Stimulated activated CD4-positive, alpha-beta T cell treated with anti-CD3 and anti-CD28 coated beads, Interleukin-12 subunit alpha, Interleukin-12 subunit beta, amount 100 ng/mL, for 48 hours (primary cell): Measurements from ENCODE around the gene AKR1A1.
"Not testable (repeated sequence)": the region's sequence is repeated elsewhere in the genome, so short reads cannot be mapped to it uniquely, and the experiment has no call there.

Experiments used
- DNase-seq, 3 donors: peaks; one replicate each; pipeline ENCODE4 v3.0.0-alpha.2; 2020; ENCODE audit warnings: low read depth in 2 of 3, low spot score in 1 of 3

The AKR1A1 gene

DNA sequence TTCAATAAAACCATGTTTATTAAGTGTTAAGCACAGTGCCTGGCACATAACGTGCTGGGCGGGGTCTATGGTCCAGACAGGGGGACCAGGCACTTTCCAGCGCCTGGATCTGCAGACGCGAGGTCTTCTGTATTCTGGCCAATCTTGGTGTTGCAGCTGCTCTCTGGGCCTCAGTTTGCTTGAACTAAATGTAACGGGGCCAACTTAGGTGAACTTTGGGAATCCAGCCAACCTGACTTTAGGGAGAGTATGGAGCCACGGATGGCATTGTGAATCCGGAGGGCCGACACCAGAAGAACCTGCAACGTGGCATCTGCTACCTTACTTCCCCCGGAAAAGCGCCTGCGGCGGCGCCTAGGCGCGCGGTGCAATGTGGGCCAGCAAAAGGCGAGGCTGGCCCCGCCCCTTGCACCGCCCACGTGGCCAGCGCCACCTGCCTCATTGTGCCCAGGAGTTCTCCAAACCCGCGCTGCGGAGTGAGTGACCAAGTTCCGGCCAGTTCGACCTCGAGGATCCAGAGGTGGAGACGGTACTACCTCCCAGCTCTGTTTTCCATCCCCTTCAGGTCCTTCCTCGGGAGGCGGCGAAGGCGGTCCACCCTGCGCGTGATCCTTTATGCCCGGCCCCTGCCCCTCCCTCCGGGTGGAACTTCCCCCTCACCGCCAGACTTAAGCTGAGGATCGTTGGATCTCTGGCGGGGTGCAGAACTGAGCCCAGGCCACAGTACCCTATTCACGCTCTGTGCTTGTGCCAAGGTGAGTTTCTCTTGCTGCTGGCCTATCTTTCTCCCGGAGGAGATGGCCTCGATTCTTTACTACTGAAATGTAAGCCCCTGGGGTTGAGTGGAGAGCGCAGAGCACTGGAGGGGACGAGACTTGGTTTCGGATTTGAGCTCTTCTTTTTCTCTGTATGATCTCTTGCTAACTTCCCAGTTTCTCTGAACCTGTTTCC, at the start of gene AKR1A1:
Gene AKR1A1, plus strand, starts transcription at position 426 of the 951 bp plus-strand sequence. CDS start 10,969 bp downstream, outside the sequence.
- DNase-seq: peak; percentile 76 to 87 (median 76)

GRCh38 chr1:45501505-45501859, 49.1 kb upstream of the AKR1A1 start:
- no peak for DNase-seq

DNA sequence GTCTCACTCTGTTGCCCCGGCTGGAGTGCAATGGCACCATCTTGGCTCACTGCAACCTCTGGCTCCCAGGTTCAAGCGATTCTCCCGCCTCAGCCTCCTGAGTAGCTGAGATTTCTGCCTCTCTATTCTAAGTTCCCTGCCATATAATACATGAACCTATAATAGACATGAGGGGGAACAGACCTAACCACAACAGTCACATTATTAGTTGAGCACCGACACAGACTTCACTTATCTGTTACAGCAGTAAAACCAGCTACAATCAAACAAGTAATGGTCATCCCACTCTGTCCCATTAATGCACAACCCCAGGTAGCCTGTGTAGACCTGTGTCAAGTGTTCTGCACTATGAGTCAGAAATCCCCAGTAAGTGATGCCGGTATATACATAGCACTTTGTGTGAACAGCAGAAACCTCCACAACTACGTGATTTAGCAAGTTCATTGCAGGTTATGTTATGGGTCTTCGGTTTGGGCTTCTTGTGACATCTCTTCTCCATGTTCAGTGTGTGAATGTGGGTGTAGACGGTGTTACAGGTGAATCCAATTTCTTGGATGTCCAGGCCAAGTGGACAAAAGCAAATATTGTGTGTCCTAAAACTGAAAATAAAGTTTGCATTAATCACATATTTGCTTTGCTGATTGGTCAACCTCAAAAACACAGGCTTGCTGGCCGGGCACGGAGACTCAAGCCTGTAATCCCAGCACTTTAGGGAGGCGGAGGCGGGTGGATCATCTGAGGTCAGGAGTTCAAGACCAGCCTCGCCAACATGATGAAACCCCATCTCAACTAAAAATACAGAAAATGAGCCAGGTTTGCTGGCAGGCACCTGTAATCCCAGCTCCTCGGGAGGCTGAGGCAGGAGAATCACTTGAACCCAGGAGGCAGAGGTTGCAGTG, 46.9 kb upstream of the AKR1A1 start:
- DNase-seq: no peak

GRCh38 chr1:45507195-45507594, 43.4 kb upstream of the AKR1A1 start:
- no peak for DNase-seq

DNA sequence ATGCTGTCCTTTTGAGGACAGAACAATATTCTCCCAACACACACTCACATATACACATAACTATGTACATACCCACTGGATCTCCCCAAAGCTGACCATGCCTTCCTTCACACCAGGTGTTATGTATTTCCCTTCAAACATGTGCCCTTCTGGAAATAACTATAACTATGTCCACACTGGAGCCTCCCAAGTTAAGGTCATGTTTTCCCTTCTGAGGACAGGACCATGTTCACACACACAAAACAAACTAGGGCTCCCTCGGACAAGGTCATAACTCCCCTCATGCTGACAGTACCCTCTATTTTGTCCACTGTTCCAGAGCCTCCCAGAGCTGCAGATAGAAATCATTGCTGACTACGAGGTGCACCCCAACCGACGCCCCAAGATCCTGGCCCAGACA, 42.7 kb upstream of the AKR1A1 start:
- no peak for DNase-seq

DNA sequence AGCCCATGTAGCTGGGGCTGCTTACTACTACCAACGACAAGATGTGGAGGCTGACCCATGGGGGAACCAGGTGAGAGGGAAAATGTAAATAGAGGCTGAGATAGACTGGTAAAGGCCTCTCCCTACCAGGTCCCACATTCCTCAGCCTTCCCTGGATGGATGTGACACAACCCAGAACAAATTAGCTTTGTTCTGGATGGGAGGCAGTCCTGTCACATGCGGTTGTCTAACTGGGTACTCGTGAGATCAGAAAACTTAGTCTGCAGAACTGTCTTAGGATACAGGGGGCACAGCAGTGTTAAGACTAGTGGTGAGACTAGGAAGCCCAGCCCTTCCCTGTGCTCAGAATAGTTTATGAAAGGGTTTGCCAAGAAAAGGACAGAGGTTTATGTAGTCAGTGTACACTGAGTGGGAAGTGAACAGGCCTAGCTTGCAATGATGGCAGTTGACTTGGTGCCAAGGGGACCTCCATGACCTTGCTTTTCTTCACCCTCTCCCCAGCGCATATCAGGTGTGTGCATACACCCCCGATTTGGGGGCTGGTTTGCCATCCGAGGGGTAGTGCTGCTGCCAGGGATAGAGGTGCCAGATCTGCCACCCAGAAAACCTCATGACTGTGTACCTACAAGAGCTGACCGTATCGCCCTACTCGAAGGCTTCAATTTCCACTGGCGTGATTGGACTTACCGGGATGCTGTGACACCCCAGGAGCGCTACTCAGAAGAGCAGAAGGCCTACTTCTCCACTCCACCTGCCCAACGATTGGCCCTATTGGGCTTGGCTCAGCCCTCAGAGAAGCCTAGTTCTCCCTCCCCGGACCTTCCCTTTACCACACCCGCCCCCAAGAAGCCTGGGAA, 42.1 kb upstream of the AKR1A1 start:
- DNase-seq: no peak

GRCh38 chr1:45510036-45510971, 40.3 kb upstream of the AKR1A1 start:
- DNase-seq: no peak

DNA sequence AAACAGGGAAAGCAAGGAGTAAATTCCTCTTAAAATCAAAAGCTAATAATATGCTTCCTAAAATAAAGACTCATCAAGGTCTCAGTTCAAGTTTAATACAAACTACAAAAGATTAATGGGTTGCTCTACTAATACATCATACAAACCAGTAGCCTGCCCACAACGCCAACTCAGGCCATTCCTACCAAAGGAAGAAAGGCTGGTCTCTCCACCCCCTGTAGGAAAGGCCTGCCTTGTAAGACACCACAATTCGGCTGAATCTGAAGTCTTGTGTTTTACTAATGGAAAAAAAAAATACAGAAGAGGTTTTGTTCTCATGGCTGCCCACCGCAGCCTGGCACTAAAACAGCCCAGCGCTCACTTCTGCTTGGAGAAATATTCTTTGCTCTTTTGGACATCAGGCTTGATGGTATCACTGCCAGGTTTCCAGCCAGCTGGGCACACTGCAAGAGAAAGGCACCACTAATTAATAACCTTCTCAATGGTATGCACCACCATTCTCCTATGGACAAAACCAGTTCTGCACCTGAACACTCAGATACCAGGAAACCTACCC, 39.6 kb upstream of the AKR1A1 start:
- no peak for DNase-seq

DNA sequence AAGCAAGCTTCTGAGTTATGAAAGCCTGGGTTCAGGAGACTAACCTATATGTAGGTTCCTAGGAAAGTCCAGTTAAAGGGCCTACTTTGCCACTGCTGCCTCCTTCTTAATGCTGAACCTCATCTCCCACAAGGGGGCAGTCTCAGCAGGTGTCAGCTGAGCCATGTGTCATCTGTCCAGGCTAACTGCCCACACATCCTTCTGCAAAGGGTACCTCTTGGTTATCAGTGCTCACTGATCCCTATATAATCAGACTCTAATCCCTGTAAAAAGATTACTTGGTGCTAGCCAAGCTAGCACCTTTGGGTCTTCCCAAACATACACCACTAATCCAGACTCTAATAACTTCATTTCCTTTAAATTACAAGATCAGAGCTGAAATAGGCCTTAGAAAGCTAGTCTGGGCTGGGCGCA, 38.0 kb upstream of the AKR1A1 start:
- peak in 2 of 3 donors; percentile 49 to 62 for DNase-seq

DNA sequence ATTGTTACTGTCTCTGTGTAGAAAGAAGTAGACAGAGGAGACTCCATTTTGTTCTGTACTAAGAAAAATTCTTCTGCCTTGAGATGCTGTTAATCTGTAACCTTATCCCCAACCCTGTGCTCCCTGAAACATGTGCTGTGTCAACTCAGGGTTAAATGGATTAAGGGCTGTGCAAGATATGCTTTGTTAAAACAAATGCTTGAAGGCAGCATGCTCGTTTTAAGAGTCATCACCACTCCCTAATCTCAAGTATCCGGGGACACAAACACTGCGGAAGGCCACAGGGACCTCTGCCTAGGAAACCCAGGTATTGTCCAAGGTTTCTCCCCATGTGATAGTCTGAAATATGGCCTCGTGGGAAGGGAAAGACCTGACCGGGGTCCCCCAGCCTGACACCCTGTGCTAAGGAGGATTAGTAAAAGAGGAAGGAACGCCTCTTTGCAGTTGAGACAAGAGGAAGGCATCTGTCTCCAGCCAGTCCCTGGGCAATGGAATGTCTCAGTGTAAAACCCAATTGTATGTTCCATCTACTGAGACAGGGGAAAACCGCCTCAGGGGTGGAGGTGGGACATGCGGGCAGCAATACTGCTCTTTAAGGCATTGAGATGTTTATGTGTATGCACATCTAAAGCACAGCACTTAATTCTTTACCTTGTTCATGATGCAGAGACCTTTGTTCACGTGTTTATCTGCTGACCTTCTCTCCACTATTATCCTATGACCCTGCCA, 36.9 kb upstream of the AKR1A1 start:
- DNase-seq: not testable (repeated sequence)

GRCh38 chr1:45516036-45516435, 34.6 kb upstream of the AKR1A1 start:
- no peak for DNase-seq

GRCh38 chr1:45516465-45516864, 34.2 kb upstream of the AKR1A1 start:
- DNase-seq: no peak

GRCh38 chr1:45518366-45518765, 32.3 kb upstream of the AKR1A1 start:
- not testable (repeated sequence) for DNase-seq

DNA sequence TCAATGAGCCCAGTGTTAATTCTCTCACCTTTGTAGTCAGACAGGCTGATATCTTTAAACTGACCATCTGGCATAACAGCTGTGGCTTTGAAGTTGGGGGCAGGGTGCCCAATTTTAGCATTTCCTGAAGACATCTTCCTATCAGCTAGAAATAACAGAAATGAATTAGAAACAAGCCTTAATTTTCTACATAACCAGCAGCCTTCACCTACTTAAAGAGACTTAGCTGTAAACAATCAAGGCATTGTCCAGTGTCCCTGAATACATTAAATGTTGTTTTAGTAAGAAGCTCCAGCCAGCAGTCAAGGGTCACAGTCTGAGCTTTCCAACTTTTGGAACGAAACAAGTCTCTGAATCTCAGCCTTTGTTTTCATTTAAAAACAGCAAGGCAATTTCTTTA, 31.7 kb upstream of the AKR1A1 start:
- DNase-seq: no peak

DNA sequence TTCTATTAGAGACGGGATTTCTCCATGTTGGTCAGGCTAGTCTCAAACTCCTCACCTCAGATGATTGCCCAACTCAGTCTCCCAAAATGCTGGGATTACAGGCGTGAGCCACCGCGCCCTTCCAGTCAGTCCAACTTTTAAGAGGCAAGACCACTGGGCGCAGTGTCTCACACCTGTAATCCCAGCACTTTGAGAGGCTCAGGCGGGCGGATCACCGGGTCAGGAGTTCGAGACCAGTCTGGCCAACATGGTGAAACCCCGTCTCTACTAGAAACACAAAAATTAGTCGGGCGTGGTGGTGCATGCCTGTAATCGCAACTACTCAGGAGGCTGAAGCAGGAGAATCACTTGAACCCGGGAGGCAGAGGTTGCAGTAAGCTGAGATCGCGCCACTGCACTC, 30.9 kb upstream of the AKR1A1 start:
- not testable (repeated sequence) for DNase-seq

- DNase-seq: peak; percentile 97 to 100 (median 98)
These were observed 29.0 kb upstream of the AKR1A1 start, which contains the start of gene PRDX1 for GRCh38 chr1:45521413-45522323. Gene PRDX1, minus strand, starts transcription at chr1:45521884. Its CDS starts 2,841 bp downstream, at chr1:45519043.

- DNase-seq: no peak
These were observed 28.1 kb upstream of the AKR1A1 start for GRCh38 chr1:45522324-45523104.
